Measurements from ENCODE around the gene DMPK. TPM values are rescaled to one million over a fixed set of nuclear protein-coding genes. Genes with fewer than 3 reads are reported as not detected.

The DMPK gene
- total and polyA plus RNA-seq, 8 donors = 27.0 to 293 (median 39.5) TPM

- no peak for DNase-seq
Measured at GRCh38 chr19:45790942-45791341, 8.7 kb upstream of the DMPK start.

GRCh38 chr19:45789035-45789786, 6.9 kb upstream of the DMPK start:
- Histone ChIP-seq H3K27me3 (no peaks in the 10 kb centered on the region), H3K4me3 (no peak overlapping the region), H3K9me3 (no peaks in the 10 kb centered on the region), H3K4me1 (peaks cover 0 to 9% (median 8%) of the 10 kb centered on the region in 3 donors), H3K36me3 (peaks cover 0 to 13% (median 6%) of the 10 kb centered on the region in 3 donors), H3K27ac (no peak overlapping the region)
- no peak for DNase-seq
- ATAC-seq = no peak
- 90 to 92% methylated on average over 15 of the region's 15 CpGs for WGBS, 2 donors
- FAIRE-seq = no peak
- TF ChIP-seq CTCF (IDR thresholded peaks at IDR 0.05) = no peak
- intact Hi-C loops (cut with DNase I) = no loop called here

More at GRCh38 chr19:45790942-45791341, 8.7 kb upstream of the DMPK start:
- intact Hi-C loops (cut with DNase I) = no loop called here
- H3K4me3 ChIP-seq = no peak overlapping the region
- H3K4me1 ChIP-seq = peaks cover 0 to 9% (median 8%) of the 10 kb centered on the region in 3 donors
- H3K27me3 ChIP-seq = no peaks in the 10 kb centered on the region
- no peak for TF ChIP-seq CTCF (IDR thresholded peaks at IDR 0.05)
- 87 to 95% methylated on average over 8 of the region's 8 CpGs for WGBS, 2 donors
- H3K36me3 ChIP-seq = peaks cover 0 to 6% (median 6%) of the 10 kb centered on the region in 3 donors
- no peak for FAIRE-seq
- H3K9me3 ChIP-seq = no peaks in the 10 kb centered on the region
- no peak overlapping the region for H3K27ac ChIP-seq
- no peak for ATAC-seq

GRCh38 chr19:45786533-45786894, 4.2 kb upstream of the DMPK start:
- H3K36me3 ChIP-seq = peaks cover 0 to 13% (median 6%) of the 10 kb centered on the region in 3 donors
- DNase-seq = peak in 3 of 6 donors; percentile 45 to 81 (median 59)
- no peak overlapping the region for H3K4me3 ChIP-seq
- H3K27me3 ChIP-seq = no peaks in the 10 kb centered on the region
- no peaks in the 10 kb centered on the region for H3K9me3 ChIP-seq
- intact Hi-C loops (cut with DNase I) = no loop called here
- no peak for ATAC-seq
- no peak for TF ChIP-seq CTCF (IDR thresholded peaks at IDR 0.05)
- H3K4me1 ChIP-seq = peaks cover 0 to 4% (median 2%) of the 10 kb centered on the region in 3 donors
- 91 to 94% methylated on average over 21 of the region's 21 CpGs for WGBS, 2 donors
- FAIRE-seq = no peak
- H3K27ac ChIP-seq = no peak overlapping the region

- FAIRE-seq = no peak
- WGBS, 2 donors = 92 to 93% methylated on average over 50 to 57 of the region's 57 CpGs
- DNase-seq = peak in 3 of 6 donors; percentile 59 to 82 (median 67)
- peaks cover 0 to 13% (median 6%) of the 10 kb centered on the region in 3 donors for H3K36me3 ChIP-seq
- H3K27ac ChIP-seq = no peak overlapping the region
- H3K9me3 ChIP-seq = no peaks in the 10 kb centered on the region
- no peak for TF ChIP-seq CTCF (IDR thresholded peaks at IDR 0.05)
- intact Hi-C loops (cut with DNase I) = no loop called here
- no peak overlapping the region for H3K4me3 ChIP-seq
- H3K27me3 ChIP-seq = no peaks in the 10 kb centered on the region
- peaks cover 0 to under 1% (median 0%) of the 10 kb centered on the region in 3 donors for H3K4me1 ChIP-seq
- no peak for ATAC-seq
Measured at GRCh38 chr19:45785781-45786532, 3.7 kb upstream of the DMPK start.

Measured in pancreas (tissue), 10 donors.